HG03439 (cell line): ENCODE results near the gene VPREB3.
A peak's percentile ranks its signal among the peaks of the same experiment; 100 is the strongest.

Experiments used
- ATAC-seq: cut with Tn5 transposase; IDR thresholded peaks from one replicate; pipeline ENCODE4 v1.9.1; 2021; ENCODE audit warnings: mild to moderate bottlenecking, moderate library complexity; ENCODE audit not compliant: unreplicated experiment

Gene VPREB3

DNA sequence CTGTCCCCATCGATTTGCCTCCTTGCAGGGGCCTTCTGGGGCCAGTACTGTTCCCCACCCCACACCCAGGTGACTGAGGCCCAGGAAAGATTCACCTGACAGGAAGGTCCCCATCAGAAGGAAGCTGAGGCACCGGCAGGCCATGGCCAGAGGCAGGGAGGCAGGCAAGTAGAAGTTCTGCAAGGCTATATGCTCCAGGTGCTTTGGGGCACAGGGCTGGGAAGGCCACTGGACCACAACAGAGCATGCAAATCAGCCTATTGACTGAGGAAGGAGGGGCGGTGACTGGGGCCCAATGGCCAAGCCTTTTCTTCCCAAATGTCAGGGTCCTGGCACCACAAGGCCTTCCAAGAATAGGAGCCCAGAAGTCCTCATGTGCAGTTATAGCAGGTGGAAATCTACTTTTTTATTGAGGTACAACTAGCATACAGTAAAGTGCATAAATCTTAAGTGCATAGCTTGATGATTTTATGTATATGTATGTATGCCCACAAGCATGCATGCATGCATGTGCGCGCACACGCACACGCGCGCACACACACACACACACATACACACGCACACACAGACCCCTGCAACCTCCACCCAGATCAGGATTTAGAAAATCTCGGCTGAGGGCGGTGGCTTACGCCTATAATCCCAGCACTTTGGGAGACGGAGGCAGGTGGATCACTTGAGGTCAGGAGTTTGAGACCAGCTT lies at the start of gene VPREB3:
Gene VPREB3 (minus strand): TSS at position 206 of the 700 bp plus-strand sequence. CDS start 62 bp downstream, at position 144.
- ATAC-seq = no peak

GRCh38 chr22:23803001-23803819 lies 49.0 kb upstream of the VPREB3 start:
- peak; percentile 44 for ATAC-seq

GRCh38 chr22:23801886-23802377 lies 47.7 kb upstream of the VPREB3 start:
- no peak for ATAC-seq

DNA sequence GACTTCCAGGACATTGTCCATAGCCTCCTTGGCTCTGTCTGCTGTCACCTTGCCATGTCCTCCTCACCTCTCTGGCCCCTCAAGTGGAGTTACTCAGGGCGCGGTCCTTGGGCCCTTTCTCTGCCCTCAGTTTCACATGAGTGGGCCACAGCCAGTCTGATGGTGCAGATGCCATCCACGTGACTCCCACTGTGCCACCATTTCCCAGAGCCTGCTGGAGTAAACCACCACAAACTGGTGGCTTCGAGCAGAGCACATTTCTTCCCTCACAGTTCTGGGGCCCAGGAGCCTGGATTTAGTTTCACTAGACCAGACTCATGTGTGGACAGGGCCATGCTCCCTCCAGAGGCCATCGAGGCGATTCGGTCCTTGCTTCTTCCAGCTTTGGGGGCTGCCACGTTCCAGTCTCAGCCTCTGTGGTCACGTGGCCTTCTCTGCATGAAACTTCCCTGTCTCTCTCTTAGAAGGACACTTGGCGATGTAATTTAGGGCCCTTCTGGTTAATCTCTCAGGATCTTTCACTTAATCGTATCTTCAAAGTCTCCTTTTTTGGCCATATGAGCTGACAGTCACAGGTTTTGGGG lies 47.1 kb upstream of the VPREB3 start:
- ATAC-seq = no peak

DNA sequence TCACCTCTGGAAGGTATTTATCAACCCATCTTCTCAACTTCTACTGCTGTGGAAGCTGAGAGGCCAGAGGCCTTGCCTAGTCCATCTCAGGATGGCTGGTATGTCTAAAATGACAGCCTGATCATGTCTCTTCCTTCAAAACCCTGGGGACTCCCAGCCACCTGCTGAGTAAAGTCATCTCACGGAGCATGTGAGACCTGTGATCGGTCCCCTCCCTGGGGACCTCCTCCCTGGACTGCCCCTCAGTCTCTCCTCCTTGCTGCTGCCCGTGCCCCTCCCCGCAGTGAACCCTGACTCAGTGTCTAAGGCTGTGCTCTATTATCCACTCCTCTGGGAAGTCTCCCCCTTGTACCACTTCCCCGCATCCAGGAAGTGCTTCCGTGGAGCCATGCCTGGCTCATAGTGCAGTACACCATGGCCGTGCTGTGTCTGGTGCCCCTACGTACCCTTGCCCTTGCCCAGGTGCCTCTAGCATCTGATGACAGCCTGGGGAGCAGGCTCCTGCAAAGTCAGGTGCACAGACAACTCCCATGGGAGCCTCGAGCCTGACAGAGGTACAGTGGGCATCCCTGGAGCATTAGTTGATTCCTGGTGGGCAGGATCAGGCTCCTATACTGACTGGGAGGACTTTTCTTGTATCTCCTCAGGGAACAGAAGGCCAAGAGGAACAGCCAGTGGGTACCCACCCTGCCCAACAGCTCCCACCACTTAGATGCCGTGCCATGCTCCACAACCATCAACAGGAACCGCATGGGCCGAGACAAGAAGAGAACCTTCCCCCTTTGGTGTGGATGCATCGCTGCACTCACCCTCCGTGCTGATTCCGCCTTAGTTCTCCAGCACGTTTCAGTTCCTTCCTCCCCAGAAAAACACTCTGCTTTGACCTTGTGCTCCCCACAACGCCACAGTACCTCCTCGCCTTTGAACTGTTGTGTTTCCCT lies 46.3 kb upstream of the VPREB3 start:
- no peak for ATAC-seq

DNA sequence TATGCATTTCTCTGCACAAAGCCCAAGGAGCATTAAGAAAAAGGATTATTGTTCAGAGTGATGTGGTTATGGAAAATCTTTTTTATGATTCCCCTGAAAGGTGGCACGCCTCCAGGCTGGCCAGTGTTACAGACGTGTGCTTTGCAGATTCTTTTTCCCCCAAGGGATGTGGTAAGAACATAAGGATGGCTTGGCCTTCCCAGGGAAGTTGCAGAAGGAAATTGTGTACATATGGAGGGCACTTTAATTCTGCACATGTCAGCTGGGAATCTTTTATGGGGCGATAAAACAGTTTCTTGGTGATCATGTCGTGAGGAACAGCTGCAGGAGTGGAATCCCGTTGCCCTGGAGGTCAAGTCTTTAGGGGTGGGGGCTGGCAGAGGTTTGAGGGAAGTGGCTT lies 42.2 kb upstream of the VPREB3 start:
- ATAC-seq = no peak

DNA sequence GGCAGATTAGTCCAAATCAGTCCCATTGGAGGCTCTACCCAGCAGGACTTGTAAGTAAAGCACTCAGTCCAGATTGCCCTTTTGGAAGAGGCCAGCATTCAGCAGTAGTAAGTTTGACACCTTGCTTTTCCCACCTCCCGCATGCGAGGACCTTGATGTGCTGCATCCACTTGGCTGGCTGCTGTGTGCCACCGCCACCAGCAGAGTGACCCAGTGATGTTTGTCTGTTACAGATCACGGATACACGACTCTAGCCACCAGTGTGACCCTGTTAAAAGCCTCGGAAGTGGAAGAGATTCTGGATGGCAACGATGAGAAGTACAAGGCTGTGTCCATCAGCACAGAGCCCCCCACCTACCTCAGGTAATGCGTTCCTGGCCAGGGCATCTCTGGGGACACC lies 39.1 kb upstream of the VPREB3 start:
- ATAC-seq = no peak

- no peak for ATAC-seq
Measured at GRCh38 chr22:23791738-23792645, 37.8 kb upstream of the VPREB3 start.

- ATAC-seq = no peak
Measured at GRCh38 chr22:23790819-23791737, 36.9 kb upstream of the VPREB3 start.

GRCh38 chr22:23789638-23790037 lies 35.4 kb upstream of the VPREB3 start:
- ATAC-seq = no peak

DNA sequence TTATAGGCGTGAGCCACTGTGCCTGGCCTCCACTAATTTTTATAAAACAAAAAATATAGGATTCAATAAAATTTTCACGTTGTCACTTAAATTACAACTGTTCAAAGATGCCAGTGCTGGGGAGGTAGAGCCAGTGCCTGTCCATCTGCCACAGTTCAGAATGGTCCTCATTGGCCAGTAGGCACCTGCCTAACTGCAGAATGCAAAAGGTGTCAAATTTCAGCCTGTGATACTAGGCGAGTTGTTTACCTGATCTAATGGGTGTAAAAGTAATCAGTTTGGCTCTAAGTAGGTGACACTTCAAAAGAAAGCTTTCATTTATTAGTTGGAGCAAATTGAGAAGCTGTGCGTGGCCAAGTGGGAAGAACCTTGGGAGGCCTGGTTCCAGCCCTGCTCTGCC lies 34.9 kb upstream of the VPREB3 start:
- no peak for ATAC-seq

- no peak for ATAC-seq
Measured at GRCh38 chr22:23787910-23788309, 33.7 kb upstream of the VPREB3 start.

- peak; percentile 16 for ATAC-seq
Measured at GRCh38 chr22:23787600-23787896, 33.3 kb upstream of the VPREB3 start.

DNA sequence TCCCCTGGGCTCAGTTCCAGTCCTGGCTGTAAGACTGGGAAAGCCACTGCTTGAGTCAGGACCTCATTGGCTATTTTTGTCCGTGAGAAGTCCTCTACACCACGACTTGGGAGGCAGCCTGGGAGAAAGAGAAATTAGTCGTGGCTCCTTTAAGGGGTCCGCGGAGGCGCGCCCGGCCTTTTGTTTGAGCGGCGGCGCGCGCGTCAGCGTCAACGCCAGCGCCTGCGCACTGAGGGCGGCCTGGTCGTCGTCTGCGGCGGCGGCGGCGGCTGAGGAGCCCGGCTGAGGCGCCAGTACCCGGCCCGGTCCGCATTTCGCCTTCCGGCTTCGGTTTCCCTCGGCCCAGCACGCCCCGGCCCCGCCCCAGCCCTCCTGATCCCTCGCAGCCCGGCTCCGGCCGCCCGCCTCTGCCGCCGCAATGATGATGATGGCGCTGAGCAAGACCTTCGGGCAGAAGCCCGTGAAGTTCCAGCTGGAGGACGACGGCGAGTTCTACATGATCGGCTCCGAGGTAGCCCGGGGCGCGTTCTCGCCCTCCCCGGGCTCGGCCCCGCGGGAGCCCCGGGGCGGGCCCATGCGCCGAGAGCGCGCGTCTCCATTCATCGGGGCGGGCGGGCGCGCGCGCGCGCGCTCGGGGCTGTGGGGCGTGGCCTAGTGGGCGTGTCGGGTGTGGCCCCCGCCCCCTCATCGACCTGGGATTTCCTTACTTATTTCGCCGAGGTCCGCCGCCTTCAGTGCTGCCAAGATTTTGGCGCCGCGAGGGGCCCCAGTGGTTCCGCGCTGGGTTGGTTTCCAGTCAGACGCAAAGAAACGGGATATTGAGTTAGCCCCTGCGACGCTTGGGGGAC lies 32.8 kb upstream of the VPREB3 start, which contains the start of gene SMARCB1:
Gene SMARCB1 (plus strand): TSS at position 215 of the 848 bp plus-strand sequence. CDS start 204 bp downstream, at position 419.
- ATAC-seq = peak; percentile 67

GRCh38 chr22:23786261-23786710 lies 32.1 kb upstream of the VPREB3 start:
- no peak for ATAC-seq

- no peak for ATAC-seq
Measured at GRCh38 chr22:23784215-23784732, 30.0 kb upstream of the VPREB3 start.
